Neural progenitor cell (in vitro differentiated cells): ENCODE data around the gene TRAP1. TPM values are rescaled to one million over a fixed set of nuclear protein-coding genes. Genes with fewer than 3 reads are reported as not detected.

ENCODE experiments used
- DNase-seq: peaks from one replicate; pipeline ENCODE4 v3.0.0-alpha.2; 2016; ENCODE audit warnings: low spot score
- H2AFZ ChIP-seq: fragments of 200-600 bp; sonication (generic); replicated peaks from 2 replicates; pipeline ENCODE4 v1.6.1; 2016; ENCODE audit warnings: antibody characterized with exemption
- H3F3A ChIP-seq: fragments of 200-600 bp; sonication (generic); 2 replicates; pipeline ENCODE4 v1.6.1; 2016; ENCODE audit warnings: antibody characterized with exemption, low read depth
- H3K27ac ChIP-seq: fragments of 200-600 bp; sonication (generic); 2 replicates; pipeline ENCODE4 v1.5.1; 2016; ENCODE audit warnings: mild to moderate bottlenecking
- H3K27me3 ChIP-seq: fragments of 200-600 bp; sonication (generic); 2 replicates; pipeline ENCODE4 v1.6.1; 2016; ENCODE audit warnings: mild to moderate bottlenecking, moderate library complexity
- H3K36me3 ChIP-seq: fragments of 200-600 bp; sonication (generic); 2 replicates; pipeline ENCODE4 v1.5.1; 2016
- H3K4me1 ChIP-seq: fragments of 200-600 bp; sonication (generic); 2 replicates; pipeline ENCODE4 v1.6.1; 2016; ENCODE audit warnings: mixed run types
- H3K4me2 ChIP-seq: fragments of 200-600 bp; sonication (generic); 2 replicates; pipeline ENCODE4 v1.6.1; 2016
- H3K4me3 ChIP-seq: fragments of 200-600 bp; sonication (generic); 2 replicates; pipeline ENCODE4 v1.5.1; 2016
- H3K79me2 ChIP-seq: fragments of 200-600 bp; sonication (generic); 2 replicates; pipeline ENCODE4 v1.6.1; 2016; ENCODE audit warnings: low read depth
- H3K9ac ChIP-seq: fragments of 200-600 bp; sonication (generic); 2 replicates; pipeline ENCODE4 v1.6.1; 2016
- H3K9me3 ChIP-seq: fragments of 200-600 bp; sonication (generic); 2 replicates; pipeline ENCODE4 v1.5.1; 2016; ENCODE audit warnings: low read depth
- H4K20me1 ChIP-seq: fragments of 200-600 bp; sonication (generic); 2 replicates; pipeline ENCODE4 v1.6.1; 2016; ENCODE audit warnings: low read depth
- H3K27ac Mint-ChIP-seq: 3 replicates; pipeline ENCODE4 v1.8.0; 2021; ENCODE audit warnings: mixed read lengths
- H3K27me3 Mint-ChIP-seq: 2 replicates; pipeline ENCODE4 v1.8.0; 2022; ENCODE audit warnings: low read depth, mild to moderate bottlenecking, inconsistent platforms, moderate library complexity, mixed read lengths; ENCODE audit not compliant: insufficient read depth
- H3K36me3 Mint-ChIP-seq: 3 replicates; pipeline ENCODE4 v1.8.0; 2021; ENCODE audit warnings: mixed read lengths
- H3K4me1 Mint-ChIP-seq: 3 replicates; pipeline ENCODE4 v1.8.0; 2021; ENCODE audit warnings: mixed read lengths
- H3K4me3 Mint-ChIP-seq: 3 replicates; pipeline ENCODE4 v1.8.0; 2021; ENCODE audit warnings: mild to moderate bottlenecking, moderate library complexity, mixed read lengths
- H3K9me3 Mint-ChIP-seq: 3 replicates; pipeline ENCODE4 v1.8.0; 2020; ENCODE audit warnings: mixed read lengths
- EZH2 ChIP-seq: fragments of 200-600 bp; sonication (generic); IDR thresholded peaks from 2 replicates; pipeline ENCODE4 v1.6.1; 2017; ENCODE audit warnings: antibody characterized with exemption, mild to moderate bottlenecking, moderate library complexity
- EZH2phosphoT487 ChIP-seq: fragments of 200-600 bp; sonication (generic); IDR thresholded peaks from 2 replicates; pipeline ENCODE4 v1.6.1; 2017; ENCODE audit warnings: antibody characterized with exemption
- total RNA-seq: library from RNA; depleted of rRNA; stranded (reverse); fragments of >200 nt; gene quantifications from 2 replicates; pipeline ENCODE4 v1.2.3, GENCODE V29; 2015; ENCODE audit warnings: low replicate concordance
- TF ChIP-seq, protein P1 (sequence below): fragments of 200-600 bp; sonication (generic); IDR thresholded peaks from 2 replicates; pipeline ENCODE4 v1.5.1; 2017; ENCODE audit warnings: antibody characterized with exemption, mild to moderate bottlenecking

TRAP1 gene
- total RNA-seq, 1 donor from 2014 or later, result 119 TPM

DNA sequence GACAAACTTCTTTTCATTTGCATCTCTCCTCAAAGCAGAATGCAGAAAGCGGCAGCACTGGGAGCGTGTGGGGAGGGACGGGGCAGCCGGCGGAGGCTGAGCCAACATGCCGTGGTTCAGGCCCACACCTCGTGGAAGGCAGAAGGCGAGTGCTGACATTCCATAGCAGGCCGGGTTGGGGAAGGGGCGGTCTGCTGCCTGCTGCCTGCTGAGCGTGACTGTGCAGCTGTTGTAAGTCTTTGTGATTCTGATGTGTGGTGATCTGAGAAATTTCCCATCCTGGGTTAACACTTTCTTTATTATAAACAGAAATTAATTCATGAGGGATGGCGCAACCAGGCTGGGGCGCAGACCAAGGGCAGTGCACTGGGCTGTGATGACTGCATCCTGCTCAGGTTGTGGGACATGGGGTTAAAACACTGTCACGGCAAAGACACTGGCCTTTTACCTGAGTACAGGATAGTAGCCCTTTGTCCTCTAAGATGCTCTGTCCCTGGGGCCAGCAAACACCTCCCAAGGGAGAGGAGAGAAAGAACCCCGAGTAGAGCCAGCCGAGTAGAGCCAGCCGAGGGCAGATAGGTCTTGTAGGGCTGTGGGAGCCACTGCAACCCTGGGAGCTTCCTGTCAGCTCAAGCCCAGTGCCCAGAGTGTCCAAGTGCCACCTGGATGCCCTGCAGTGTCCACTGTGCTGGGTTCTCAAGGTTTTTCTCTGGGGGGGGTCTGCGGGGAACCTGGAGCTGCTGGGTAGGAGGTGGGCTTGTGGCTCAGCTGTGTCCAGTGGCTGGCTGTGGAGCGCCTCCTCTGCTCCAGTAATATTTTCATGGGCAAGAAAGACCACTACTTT, 71.6 kb downstream of the TRAP1 start:
- H3K4me3 Mint-ChIP-seq, result peak overlapping the region; percentile 76
- H3K27me3 Mint-ChIP-seq, result peaks cover 12% of the 10 kb centered on the region
- Histone ChIP-seq H3K27ac (peak overlapping the region; percentile 91), H3K36me3 (no peaks in the 10 kb centered on the region), H2AFZ (no peak overlapping the region), H3K9me3 (no peaks in the 10 kb centered on the region), H3F3A (peaks cover 27% of the 10 kb centered on the region), H3K4me2 (peak overlapping the region; percentile 71), H3K4me1 (peaks cover 23% of the 10 kb centered on the region), H4K20me1 (peaks cover 18% of the 10 kb centered on the region), H3K79me2 (no peaks in the 10 kb centered on the region), H3K27me3 (no peaks in the 10 kb centered on the region), H3K4me3 (peak overlapping the region; percentile 23), H3K9ac (no peak overlapping the region)
- no peak for TF ChIP-seq EZH2phosphoT487
- TF ChIP-seq, protein P1, sequence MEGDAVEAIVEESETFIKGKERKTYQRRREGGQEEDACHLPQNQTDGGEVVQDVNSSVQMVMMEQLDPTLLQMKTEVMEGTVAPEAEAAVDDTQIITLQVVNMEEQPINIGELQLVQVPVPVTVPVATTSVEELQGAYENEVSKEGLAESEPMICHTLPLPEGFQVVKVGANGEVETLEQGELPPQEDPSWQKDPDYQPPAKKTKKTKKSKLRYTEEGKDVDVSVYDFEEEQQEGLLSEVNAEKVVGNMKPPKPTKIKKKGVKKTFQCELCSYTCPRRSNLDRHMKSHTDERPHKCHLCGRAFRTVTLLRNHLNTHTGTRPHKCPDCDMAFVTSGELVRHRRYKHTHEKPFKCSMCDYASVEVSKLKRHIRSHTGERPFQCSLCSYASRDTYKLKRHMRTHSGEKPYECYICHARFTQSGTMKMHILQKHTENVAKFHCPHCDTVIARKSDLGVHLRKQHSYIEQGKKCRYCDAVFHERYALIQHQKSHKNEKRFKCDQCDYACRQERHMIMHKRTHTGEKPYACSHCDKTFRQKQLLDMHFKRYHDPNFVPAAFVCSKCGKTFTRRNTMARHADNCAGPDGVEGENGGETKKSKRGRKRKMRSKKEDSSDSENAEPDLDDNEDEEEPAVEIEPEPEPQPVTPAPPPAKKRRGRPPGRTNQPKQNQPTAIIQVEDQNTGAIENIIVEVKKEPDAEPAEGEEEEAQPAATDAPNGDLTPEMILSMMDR, result no peak
- no peak for TF ChIP-seq EZH2
- H3K27ac Mint-ChIP-seq, result peak overlapping the region; percentile 99
- peaks cover 42% of the 10 kb centered on the region for H3K4me1 Mint-ChIP-seq
- DNase-seq, result peak; percentile 83
- H3K36me3 Mint-ChIP-seq, result peaks cover 15% of the 10 kb centered on the region
- no peaks in the 10 kb centered on the region for H3K9me3 Mint-ChIP-seq

DNA sequence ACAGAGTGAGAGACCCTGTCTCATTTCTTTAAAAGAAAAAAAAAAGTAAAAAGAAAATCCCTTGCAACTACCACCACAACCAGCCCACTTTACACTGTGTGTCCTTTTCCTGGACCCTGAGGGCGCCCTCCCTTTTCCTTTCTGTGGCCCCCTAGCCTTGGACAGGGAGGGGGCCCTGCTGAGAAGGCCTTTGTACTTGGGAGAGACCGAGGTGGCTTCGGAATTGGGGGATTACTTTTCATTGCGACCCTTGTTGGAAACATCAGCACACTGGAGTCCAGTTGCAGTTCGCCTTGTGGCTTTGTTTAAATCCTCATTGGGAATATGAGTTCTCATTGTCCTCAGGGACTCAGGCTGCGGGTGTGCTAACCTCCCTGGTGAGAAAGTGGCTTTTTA, 72.2 kb downstream of the TRAP1 start:
- TF ChIP-seq, protein P1, result no peak
- no peak for TF ChIP-seq EZH2
- TF ChIP-seq EZH2phosphoT487, result no peak
- no peak overlapping the region for H3K9ac ChIP-seq
- peaks cover 9% of the 10 kb centered on the region for H3K36me3 Mint-ChIP-seq
- H3K27ac Mint-ChIP-seq, result peak overlapping the region; percentile 99
- peaks cover 23% of the 10 kb centered on the region for H3K4me1 ChIP-seq
- peaks cover 27% of the 10 kb centered on the region for H3F3A ChIP-seq
- no peaks in the 10 kb centered on the region for H3K27me3 ChIP-seq
- H3K4me2 ChIP-seq, result peak overlapping the region; percentile 71
- no peak overlapping the region for H2AFZ ChIP-seq
- H3K79me2 ChIP-seq, result no peaks in the 10 kb centered on the region
- DNase-seq, result no peak
- no peaks in the 10 kb centered on the region for H3K9me3 Mint-ChIP-seq
- H4K20me1 ChIP-seq, result peaks cover 18% of the 10 kb centered on the region
- no peaks in the 10 kb centered on the region for H3K36me3 ChIP-seq
- H3K4me3 ChIP-seq, result peak overlapping the region; percentile 23
- peaks cover 12% of the 10 kb centered on the region for H3K27me3 Mint-ChIP-seq
- peak overlapping the region; percentile 91 for H3K27ac ChIP-seq
- H3K9me3 ChIP-seq, result no peaks in the 10 kb centered on the region
- H3K4me3 Mint-ChIP-seq, result peak overlapping the region; percentile 76
- peaks cover 48% of the 10 kb centered on the region for H3K4me1 Mint-ChIP-seq

GRCh38 chr16:3643095-3643730, 74.1 kb downstream of the TRAP1 start:
- Histone ChIP-seq H3F3A (peaks cover 27% of the 10 kb centered on the region), H2AFZ (no peak overlapping the region), H3K27me3 (no peaks in the 10 kb centered on the region), H3K9ac (no peak overlapping the region), H3K4me3 (no peak overlapping the region), H3K4me2 (no peak overlapping the region), H3K27ac (no peak overlapping the region), H3K4me1 (peaks cover 23% of the 10 kb centered on the region), H3K36me3 (no peaks in the 10 kb centered on the region), H4K20me1 (peaks cover 18% of the 10 kb centered on the region), H3K79me2 (peaks cover 5% of the 10 kb centered on the region), H3K9me3 (no peaks in the 10 kb centered on the region)
- peak overlapping the region; percentile 79 for H3K27ac Mint-ChIP-seq
- H3K9me3 Mint-ChIP-seq, result no peaks in the 10 kb centered on the region
- peaks cover 6% of the 10 kb centered on the region for H3K36me3 Mint-ChIP-seq
- H3K4me1 Mint-ChIP-seq, result peaks cover 56% of the 10 kb centered on the region
- no peak overlapping the region for H3K4me3 Mint-ChIP-seq
- TF ChIP-seq, protein P1, result no peak
- no peak for TF ChIP-seq EZH2phosphoT487
- TF ChIP-seq EZH2, result no peak
- peaks cover 12% of the 10 kb centered on the region for H3K27me3 Mint-ChIP-seq
- DNase-seq, result no peak
